Liver (tissue), 9 donors: Measurements from ENCODE around the gene PRKD3. TPM values are rescaled to one million over a fixed set of nuclear protein-coding genes. Genes with fewer than 3 reads are reported as not detected.

Experiments used
- DNase-seq: peaks from one replicate; pipeline ENCODE4 v3.0.0-alpha.2; 2017; ENCODE audit warnings: low spot score
- H3K27ac ChIP-seq, 2 donors: one replicate each; pipeline ENCODE4 v1.7.0; 2013; ENCODE audit warnings: inconsistent platforms in 2 of 2, low read length in 2 of 2, control low read depth in 1 of 2, low read depth in 1 of 2, mild to moderate bottlenecking in 1 of 2
- H3K27me3 ChIP-seq, 4 donors: one replicate each; pipeline versions ENCODE4 v1.6.1 to v1.7.0; 2013; ENCODE audit warnings: low read length in 3 of 4, inconsistent platforms in 1 of 4, mild to moderate bottlenecking in 1 of 4, moderate library complexity in 1 of 4; ENCODE audit not compliant: control insufficient read depth in 4 of 4, insufficient read depth in 4 of 4
- H3K36me3 ChIP-seq, 4 donors: one replicate each; pipeline versions ENCODE4 v1.6.1 to v1.7.0; 2013; ENCODE audit warnings: low read length in 3 of 4, mild to moderate bottlenecking in 3 of 4, low read depth in 1 of 4, moderate library complexity in 1 of 4; ENCODE audit not compliant: control insufficient read depth in 4 of 4, insufficient read depth in 3 of 4
- H3K4me1 ChIP-seq, 4 donors: one replicate each; pipeline versions ENCODE4 v1.6.1 to v1.7.0; 2013; ENCODE audit warnings: low read length in 3 of 4, mild to moderate bottlenecking in 3 of 4, moderate library complexity in 1 of 4; ENCODE audit not compliant: control insufficient read depth in 4 of 4, insufficient read depth in 4 of 4
- H3K4me3 ChIP-seq, 3 donors: one replicate each; pipeline versions ENCODE4 v1.6.1 to v1.7.0; 2013; ENCODE audit warnings: low read length in 3 of 3, control low read depth in 1 of 3, low read depth in 1 of 3, mild to moderate bottlenecking in 1 of 3
- H3K9ac ChIP-seq, 2 donors: one replicate each; pipeline ENCODE4 v1.7.0; 2013; ENCODE audit warnings: low read length in 2 of 2, mild to moderate bottlenecking in 2 of 2, moderate library complexity in 2 of 2, control low read depth in 1 of 2, low read depth in 1 of 2
- H3K9me3 ChIP-seq, 4 donors: one replicate each; pipeline versions ENCODE4 v1.6.1 to v1.7.0; 2013; ENCODE audit warnings: low read length in 3 of 4; ENCODE audit not compliant: control insufficient read depth in 4 of 4
- EGR1 ChIP-seq, 2 donors: IDR thresholded peaks; 2 replicates each; pipeline ENCODE4 v1.6.1; 2016 to 2018; ENCODE audit warnings: antibody characterized with exemption in 2 of 2, low read depth in 2 of 2
- FOXA1 ChIP-seq: IDR thresholded peaks from 2 replicates; pipeline ENCODE4 v1.6.1; 2016; ENCODE audit warnings: antibody characterized with exemption
- FOXA2 ChIP-seq: IDR thresholded peaks from 2 replicates; pipeline ENCODE4 v1.6.1; 2016; ENCODE audit warnings: antibody characterized with exemption
- GABPA ChIP-seq, 2 donors: IDR thresholded peaks in 1 of 2; conservative IDR thresholded peaks in 1 of 2; 2 replicates each; pipeline ENCODE4 v1.6.1; 2016; ENCODE audit warnings: antibody characterized with exemption in 2 of 2, mild to moderate bottlenecking in 1 of 2, moderate library complexity in 1 of 2
- HNF4A ChIP-seq, 2 donors: conservative IDR thresholded peaks; 2 replicates each; pipeline ENCODE4 v1.6.1; 2016; ENCODE audit warnings: antibody characterized with exemption in 2 of 2, mild to moderate bottlenecking in 2 of 2
- HNF4G ChIP-seq: IDR thresholded peaks from 2 replicates; pipeline ENCODE4 v1.6.1; 2016; ENCODE audit warnings: antibody characterized with exemption
- NR2F2 ChIP-seq: IDR thresholded peaks from 2 replicates; pipeline ENCODE4 v1.6.1; 2016; ENCODE audit warnings: antibody characterized with exemption
- RAD21 ChIP-seq, 2 donors: IDR thresholded peaks; 2 replicates each; pipeline ENCODE4 v1.6.1; 2016; ENCODE audit warnings: antibody characterized with exemption in 2 of 2, mild to moderate bottlenecking in 2 of 2
- RXRA ChIP-seq, 2 donors: IDR thresholded peaks; 2 replicates each; pipeline ENCODE4 v1.6.1; 2017 to 2018; ENCODE audit warnings: antibody characterized with exemption in 2 of 2, mild to moderate bottlenecking in 1 of 2
- SP1 ChIP-seq: IDR thresholded peaks from 2 replicates; pipeline ENCODE4 v1.6.1; 2018; ENCODE audit warnings: antibody characterized with exemption, mild to moderate bottlenecking
- TAF1 ChIP-seq: conservative IDR thresholded peaks from 2 replicates; pipeline ENCODE4 v1.6.1; 2016; ENCODE audit warnings: antibody characterized with exemption, mild to moderate bottlenecking
- WGBS: extraction: QIAGEN DNeasy Blood & Tissue Kit; methylation state at CpG from one replicate; pipeline ENCODE4 v1.1.7; 2013; 5-methylcytosine and 5-hydroxymethylcytosine counted together
- polyA plus RNA-seq, 2 donors: library from polyadenylated mRNA; stranded (reverse) in 1 of 2; unstranded in 1 of 2; fragments of 200-250 nt in 1 of 2; fragments of >200 nt in 1 of 2; fragmentation: Nextera tagmentation in 1 of 2; extraction: Ambion mirVana in 1 of 2; gene quantifications; one replicate each; pipeline versions ENCODE4 v1.2.1 to v1.2.3, GENCODE V29; 2013 to 2015
- total RNA-seq, 2 donors: library from RNA; depleted of rRNA; stranded (reverse); fragments of >200 nt; gene quantifications; one replicate each; pipeline ENCODE4 v1.2.3, GENCODE V29; 2014
- TF ChIP-seq, protein P1 (sequence below): IDR thresholded peaks from 2 replicates; pipeline ENCODE4 v1.6.1; 2016; ENCODE audit warnings: antibody characterized with exemption
- TF ChIP-seq, protein P2 (sequence below): fragments of 150-350 bp; IDR thresholded peaks from 2 replicates; pipeline ENCODE4 v1.5.1; 2017; ENCODE audit warnings: improper control_type of control experiment, low read depth, low read length; ENCODE audit not compliant: missing input control
- TF ChIP-seq, protein P3 (sequence below): IDR thresholded peaks from 2 replicates; pipeline ENCODE4 v1.6.1; 2016; ENCODE audit warnings: antibody characterized with exemption
- TF ChIP-seq, protein P4 (sequence below): IDR thresholded peaks from 2 replicates; pipeline ENCODE4 v1.6.1; 2016; ENCODE audit warnings: antibody characterized with exemption, mild to moderate bottlenecking
- TF ChIP-seq, protein P5 (sequence below): IDR thresholded peaks from 2 replicates; pipeline ENCODE4 v1.6.1; 2016; ENCODE audit warnings: antibody characterized with exemption
- donor health status: healthy.
- donor health status: healthy.
- donor health status: healthy.
- donor health status: healthy.
- donor health status: healthy.

PRKD3 gene
- total and polyA plus RNA-seq, 4 donors: 4.4 to 19.7 (median 8.1) TPM

DNA sequence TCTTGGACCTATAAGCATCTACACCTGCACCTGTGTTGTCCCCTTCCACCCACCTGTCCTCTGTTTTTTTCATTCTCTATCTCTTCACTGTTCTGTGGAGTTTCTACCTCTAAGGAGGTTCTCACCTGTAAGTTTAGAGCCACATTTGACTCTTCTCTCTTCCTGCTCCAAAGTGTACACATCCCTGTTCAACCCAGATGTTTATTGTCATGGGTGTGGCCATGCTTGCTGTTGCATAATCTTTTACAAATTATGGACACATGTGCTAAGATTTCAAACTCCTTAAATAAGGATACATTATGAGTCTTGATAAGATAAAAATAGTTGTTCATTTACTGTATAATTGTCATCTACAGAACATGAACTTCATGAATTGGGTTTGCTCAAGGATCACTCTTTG is 47.4 kb upstream of the PRKD3 start (continued):
- TF ChIP-seq, protein P1, sequence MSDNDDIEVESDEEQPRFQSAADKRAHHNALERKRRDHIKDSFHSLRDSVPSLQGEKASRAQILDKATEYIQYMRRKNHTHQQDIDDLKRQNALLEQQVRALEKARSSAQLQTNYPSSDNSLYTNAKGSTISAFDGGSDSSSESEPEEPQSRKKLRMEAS: no peak
- TF ChIP-seq EGR1 (IDR thresholded peaks at IDR 0.05; ENCODE audit: low read depth in 2 of 2): no peak

DNA sequence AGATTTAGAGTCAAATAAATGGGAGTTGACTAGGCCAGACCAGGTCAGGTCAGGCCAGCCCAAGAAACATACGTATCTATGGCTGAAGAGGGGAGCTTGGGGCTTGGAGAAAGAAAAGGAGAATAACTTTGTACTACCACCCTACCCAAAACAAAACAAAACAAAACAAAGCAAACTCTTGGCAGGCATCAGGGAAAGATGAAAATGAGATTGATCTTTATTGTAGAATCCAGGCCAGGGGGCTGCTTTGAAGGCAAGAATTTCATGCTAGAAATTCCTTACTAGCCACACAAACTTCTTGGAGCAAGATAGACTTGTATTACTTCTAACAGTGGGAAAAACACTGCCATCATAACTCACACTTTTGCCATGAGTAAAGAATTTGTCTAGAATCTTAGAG is 46.0 kb upstream of the PRKD3 start:
- Histone ChIP-seq H3K4me3 (no peak overlapping the region), H3K9me3 (no peaks in the 10 kb centered on the region), H3K4me1 (no peaks in the 10 kb centered on the region), H3K27me3 (no peaks in the 10 kb centered on the region), H3K27ac (no peak overlapping the region), H3K9ac (no peak overlapping the region), H3K36me3 (no peaks in the 10 kb centered on the region)
- DNase-seq: no peak
- no peak for TF ChIP-seq HNF4A (conservative IDR thresholded peaks at IDR 0.05)
- no peak for TF ChIP-seq RAD21 (IDR thresholded peaks at IDR 0.05)
- no peak for TF ChIP-seq TAF1
- TF ChIP-seq, protein P2, sequence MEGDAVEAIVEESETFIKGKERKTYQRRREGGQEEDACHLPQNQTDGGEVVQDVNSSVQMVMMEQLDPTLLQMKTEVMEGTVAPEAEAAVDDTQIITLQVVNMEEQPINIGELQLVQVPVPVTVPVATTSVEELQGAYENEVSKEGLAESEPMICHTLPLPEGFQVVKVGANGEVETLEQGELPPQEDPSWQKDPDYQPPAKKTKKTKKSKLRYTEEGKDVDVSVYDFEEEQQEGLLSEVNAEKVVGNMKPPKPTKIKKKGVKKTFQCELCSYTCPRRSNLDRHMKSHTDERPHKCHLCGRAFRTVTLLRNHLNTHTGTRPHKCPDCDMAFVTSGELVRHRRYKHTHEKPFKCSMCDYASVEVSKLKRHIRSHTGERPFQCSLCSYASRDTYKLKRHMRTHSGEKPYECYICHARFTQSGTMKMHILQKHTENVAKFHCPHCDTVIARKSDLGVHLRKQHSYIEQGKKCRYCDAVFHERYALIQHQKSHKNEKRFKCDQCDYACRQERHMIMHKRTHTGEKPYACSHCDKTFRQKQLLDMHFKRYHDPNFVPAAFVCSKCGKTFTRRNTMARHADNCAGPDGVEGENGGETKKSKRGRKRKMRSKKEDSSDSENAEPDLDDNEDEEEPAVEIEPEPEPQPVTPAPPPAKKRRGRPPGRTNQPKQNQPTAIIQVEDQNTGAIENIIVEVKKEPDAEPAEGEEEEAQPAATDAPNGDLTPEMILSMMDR: no peak
- TF ChIP-seq, protein P3, sequence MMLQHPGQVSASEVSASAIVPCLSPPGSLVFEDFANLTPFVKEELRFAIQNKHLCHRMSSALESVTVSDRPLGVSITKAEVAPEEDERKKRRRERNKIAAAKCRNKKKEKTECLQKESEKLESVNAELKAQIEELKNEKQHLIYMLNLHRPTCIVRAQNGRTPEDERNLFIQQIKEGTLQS: no peak
- TF ChIP-seq, protein P4, sequence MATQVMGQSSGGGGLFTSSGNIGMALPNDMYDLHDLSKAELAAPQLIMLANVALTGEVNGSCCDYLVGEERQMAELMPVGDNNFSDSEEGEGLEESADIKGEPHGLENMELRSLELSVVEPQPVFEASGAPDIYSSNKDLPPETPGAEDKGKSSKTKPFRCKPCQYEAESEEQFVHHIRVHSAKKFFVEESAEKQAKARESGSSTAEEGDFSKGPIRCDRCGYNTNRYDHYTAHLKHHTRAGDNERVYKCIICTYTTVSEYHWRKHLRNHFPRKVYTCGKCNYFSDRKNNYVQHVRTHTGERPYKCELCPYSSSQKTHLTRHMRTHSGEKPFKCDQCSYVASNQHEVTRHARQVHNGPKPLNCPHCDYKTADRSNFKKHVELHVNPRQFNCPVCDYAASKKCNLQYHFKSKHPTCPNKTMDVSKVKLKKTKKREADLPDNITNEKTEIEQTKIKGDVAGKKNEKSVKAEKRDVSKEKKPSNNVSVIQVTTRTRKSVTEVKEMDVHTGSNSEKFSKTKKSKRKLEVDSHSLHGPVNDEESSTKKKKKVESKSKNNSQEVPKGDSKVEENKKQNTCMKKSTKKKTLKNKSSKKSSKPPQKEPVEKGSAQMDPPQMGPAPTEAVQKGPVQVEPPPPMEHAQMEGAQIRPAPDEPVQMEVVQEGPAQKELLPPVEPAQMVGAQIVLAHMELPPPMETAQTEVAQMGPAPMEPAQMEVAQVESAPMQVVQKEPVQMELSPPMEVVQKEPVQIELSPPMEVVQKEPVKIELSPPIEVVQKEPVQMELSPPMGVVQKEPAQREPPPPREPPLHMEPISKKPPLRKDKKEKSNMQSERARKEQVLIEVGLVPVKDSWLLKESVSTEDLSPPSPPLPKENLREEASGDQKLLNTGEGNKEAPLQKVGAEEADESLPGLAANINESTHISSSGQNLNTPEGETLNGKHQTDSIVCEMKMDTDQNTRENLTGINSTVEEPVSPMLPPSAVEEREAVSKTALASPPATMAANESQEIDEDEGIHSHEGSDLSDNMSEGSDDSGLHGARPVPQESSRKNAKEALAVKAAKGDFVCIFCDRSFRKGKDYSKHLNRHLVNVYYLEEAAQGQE: no peak
- no peak for TF ChIP-seq EGR1 (IDR thresholded peaks at IDR 0.05; ENCODE audit: low read depth in 2 of 2)
- TF ChIP-seq FOXA1: no peak
- WGBS: 95% methylated on average over 1 of the region's 1 CpG

DNA sequence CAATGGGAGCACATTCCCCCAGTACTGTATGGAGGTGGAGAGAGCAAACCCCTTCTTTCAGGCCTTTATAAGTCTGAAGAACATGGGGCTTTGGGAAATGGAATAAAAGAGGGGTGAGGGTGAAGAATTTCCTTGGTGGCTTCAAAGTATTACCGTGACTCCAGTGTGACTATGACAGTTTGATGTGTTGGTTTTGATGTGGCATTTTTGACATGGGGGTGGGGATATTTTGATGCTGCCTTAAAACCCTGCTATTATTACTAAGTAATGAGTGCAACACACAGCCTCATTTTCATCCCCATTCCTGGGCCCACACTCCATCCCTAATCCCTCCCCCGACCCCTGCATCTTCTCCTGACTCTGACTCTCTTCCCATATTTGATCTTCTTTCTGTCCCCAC is 43.4 kb upstream of the PRKD3 start:
- TF ChIP-seq SP1: no peak
- no peak for TF ChIP-seq GABPA (IDR thresholded peaks at IDR 0.05 in 1 of 2, conservative IDR thresholded peaks at IDR 0.05 in 1 of 2)
- no peak for TF ChIP-seq TAF1
- no peak for TF ChIP-seq NR2F2
- TF ChIP-seq HNF4A (conservative IDR thresholded peaks at IDR 0.05): no peak
- TF ChIP-seq, protein P2: no peak
- no peak for TF ChIP-seq EGR1 (IDR thresholded peaks at IDR 0.05; ENCODE audit: low read depth in 2 of 2)
- TF ChIP-seq FOXA2: no peak
- no peak for TF ChIP-seq RXRA (IDR thresholded peaks at IDR 0.05)
- TF ChIP-seq HNF4G: no peak
- TF ChIP-seq, protein P4: no peak
- TF ChIP-seq, protein P5, sequence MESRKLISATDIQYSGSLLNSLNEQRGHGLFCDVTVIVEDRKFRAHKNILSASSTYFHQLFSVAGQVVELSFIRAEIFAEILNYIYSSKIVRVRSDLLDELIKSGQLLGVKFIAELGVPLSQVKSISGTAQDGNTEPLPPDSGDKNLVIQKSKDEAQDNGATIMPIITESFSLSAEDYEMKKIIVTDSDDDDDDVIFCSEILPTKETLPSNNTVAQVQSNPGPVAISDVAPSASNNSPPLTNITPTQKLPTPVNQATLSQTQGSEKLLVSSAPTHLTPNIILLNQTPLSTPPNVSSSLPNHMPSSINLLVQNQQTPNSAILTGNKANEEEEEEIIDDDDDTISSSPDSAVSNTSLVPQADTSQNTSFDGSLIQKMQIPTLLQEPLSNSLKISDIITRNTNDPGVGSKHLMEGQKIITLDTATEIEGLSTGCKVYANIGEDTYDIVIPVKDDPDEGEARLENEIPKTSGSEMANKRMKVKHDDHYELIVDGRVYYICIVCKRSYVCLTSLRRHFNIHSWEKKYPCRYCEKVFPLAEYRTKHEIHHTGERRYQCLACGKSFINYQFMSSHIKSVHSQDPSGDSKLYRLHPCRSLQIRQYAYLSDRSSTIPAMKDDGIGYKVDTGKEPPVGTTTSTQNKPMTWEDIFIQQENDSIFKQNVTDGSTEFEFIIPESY: no peak
- no peak for TF ChIP-seq FOXA1
- DNase-seq: no peak
- no peak overlapping the region for H3K27ac ChIP-seq
- H3K9ac ChIP-seq: no peak overlapping the region
- H3K27me3 ChIP-seq: no peaks in the 10 kb centered on the region
- H3K36me3 ChIP-seq: no peaks in the 10 kb centered on the region
- H3K4me3 ChIP-seq: no peak overlapping the region
- WGBS: 93% methylated on average over 2 of the region's 2 CpGs
- no peaks in the 10 kb centered on the region for H3K9me3 ChIP-seq
- no peaks in the 10 kb centered on the region for H3K4me1 ChIP-seq
